HUES6 (cell line): Measurements from ENCODE around the gene MTCL1.

Source experiments
- H3K27ac ChIP-seq: 2 replicates; pipeline ENCODE4 v1.7.0; 2013; ENCODE audit warnings: low read depth, mild to moderate bottlenecking, low read length, inconsistent platforms
- H3K27me3 ChIP-seq: 2 replicates; pipeline ENCODE4 v1.6.1; 2013; ENCODE audit warnings: low read length; ENCODE audit not compliant: control insufficient read depth, insufficient read depth
- H3K36me3 ChIP-seq: 2 replicates; pipeline ENCODE4 v1.6.1; 2013; ENCODE audit warnings: low read length; ENCODE audit not compliant: control insufficient read depth, insufficient read depth
- H3K4me1 ChIP-seq: 2 replicates; pipeline ENCODE4 v1.6.1; 2013; ENCODE audit warnings: low read length; ENCODE audit not compliant: control insufficient read depth, insufficient read depth
- H3K4me3 ChIP-seq: 2 replicates; pipeline ENCODE4 v1.5.1; 2013; ENCODE audit warnings: low read depth, low read length
- H3K9ac ChIP-seq: one replicate; pipeline ENCODE4 v1.6.1; 2013; ENCODE audit warnings: mild to moderate bottlenecking, low read length
- H3K9me3 ChIP-seq: 2 replicates; pipeline ENCODE4 v1.6.1; 2013; ENCODE audit warnings: low read depth, low read length; ENCODE audit not compliant: control insufficient read depth, insufficient read depth

The MTCL1 gene

DNA sequence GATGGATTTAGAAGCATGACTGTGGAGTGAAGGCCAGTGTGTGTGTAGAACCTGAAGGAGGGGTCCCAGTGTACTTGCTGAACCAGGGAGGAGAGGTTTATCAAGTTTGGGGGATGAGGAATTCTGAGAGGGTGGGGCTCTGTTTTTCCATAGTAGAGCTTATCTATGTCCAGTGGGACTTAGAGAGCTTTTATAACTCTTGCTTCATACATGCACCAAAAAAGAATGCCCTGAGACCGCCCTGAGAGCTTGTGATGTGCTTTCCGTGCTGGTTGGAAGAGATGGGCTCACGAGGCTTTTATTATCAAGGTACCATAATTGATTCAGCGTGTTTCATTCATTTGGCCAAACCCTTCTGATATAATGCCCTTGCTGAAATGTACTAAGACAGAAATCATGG, 100.2 kb downstream of the MTCL1 start:
- peaks cover 41% of the 10 kb centered on the region for H3K36me3 ChIP-seq

DNA sequence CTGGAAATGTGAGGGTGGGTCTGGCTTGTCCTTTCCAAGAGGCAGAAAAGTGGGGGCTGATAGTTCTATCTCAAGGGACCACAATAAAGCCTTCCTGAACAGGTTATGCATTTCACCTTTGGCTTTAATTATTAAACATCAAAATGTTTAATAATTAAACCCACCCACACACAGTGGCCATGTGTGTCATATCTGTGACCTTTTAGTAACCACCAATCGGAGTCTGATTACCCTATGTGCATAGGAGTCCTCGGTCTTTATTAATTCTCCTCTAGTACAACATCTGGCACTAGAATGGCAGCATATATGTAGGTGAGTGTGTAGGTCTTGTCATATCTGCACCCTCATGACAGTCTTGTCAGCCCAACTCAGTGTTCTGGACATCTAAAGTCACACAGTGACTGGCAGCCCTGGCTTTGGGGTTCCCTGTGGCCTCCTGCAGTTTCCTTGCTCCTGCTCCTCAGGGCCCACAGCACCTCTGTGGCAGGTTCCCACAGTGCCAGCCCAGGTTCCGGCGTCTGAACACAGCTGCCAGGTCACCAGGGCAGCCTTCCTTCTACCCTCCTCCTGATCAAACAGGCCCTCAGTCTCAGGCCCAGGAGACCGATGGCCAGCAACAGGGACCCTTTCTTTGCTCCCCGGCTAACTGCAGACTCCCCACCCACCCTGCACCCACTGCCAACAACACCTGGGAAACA, 100.9 kb downstream of the MTCL1 start:
- Histone ChIP-seq H3K9ac (no peak overlapping the region), H3K4me1 (peaks cover 13% of the 10 kb centered on the region; the same call in 1 of the 2 replicates), H3K9me3 (no peaks in the 10 kb centered on the region), H3K27ac (no peak overlapping the region), H3K4me3 (no peak overlapping the region), H3K27me3 (no peaks in the 10 kb centered on the region), H3K36me3 (peaks cover 45% of the 10 kb centered on the region)

More for the DNA sequence above, 100.2 kb downstream of the MTCL1 start:
- Histone ChIP-seq H3K4me3 (no peak overlapping the region), H3K9me3 (no peaks in the 10 kb centered on the region), H3K27ac (no peak overlapping the region), H3K27me3 (no peaks in the 10 kb centered on the region), H3K9ac (no peak overlapping the region), H3K4me1 (peaks cover 20% of the 10 kb centered on the region)

DNA sequence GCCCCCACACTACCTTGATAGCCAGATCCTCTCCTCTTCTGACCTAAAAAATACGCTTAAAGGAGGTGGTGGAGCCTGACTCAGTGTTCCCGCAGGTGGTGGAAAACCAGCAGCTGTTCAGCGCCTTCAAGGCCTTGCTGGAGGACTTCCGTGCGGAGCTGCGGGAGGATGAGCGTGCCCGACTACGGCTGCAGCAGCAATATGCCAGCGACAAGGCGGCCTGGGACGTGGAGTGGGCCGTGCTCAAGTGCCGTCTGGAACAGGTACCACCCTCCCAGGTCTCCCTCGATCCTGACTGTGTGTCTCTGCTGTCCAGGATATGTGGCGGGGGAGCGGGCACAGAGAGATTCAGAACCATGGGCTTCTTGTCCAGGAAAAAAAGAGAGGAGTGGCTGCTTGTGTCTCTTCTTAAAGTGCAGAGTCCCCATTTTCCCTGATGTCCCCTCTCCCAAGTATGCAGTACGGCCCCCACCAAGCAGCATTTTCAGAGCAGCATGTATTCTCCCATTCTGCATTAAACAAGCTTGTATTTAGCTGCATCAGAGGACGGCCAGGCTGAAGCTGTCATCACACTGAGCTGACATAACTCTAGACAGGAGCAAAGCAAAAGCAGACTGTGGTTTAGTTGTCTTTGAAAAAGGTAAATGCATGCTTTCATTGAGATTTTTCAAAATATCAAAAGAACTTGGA, 101.6 kb downstream of the MTCL1 start:
- Histone ChIP-seq H3K9me3 (no peaks in the 10 kb centered on the region), H3K4me1 (peaks cover 6% of the 10 kb centered on the region; the same call in 1 of the 2 replicates), H3K27ac (no peak overlapping the region), H3K36me3 (peaks cover 51% of the 10 kb centered on the region), H3K4me3 (no peak overlapping the region), H3K27me3 (no peaks in the 10 kb centered on the region), H3K9ac (no peak overlapping the region)

DNA sequence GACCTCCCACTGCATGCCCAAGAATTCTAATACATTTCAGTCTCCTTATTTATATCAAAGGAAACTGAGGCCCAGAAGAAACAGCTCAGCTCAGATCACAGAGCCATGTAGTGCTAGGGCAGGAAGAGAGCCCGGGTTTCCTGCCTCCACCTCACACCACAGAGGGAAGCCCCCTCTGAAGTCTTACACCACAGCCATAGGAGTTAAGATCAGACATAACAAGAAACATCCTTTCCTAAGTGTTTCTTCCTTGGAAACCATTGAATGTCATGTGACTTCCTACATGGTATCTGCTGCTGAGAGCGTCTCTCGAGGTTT, 102.1 kb downstream of the MTCL1 start:
- H3K27ac ChIP-seq, result no peak overlapping the region
- no peaks in the 10 kb centered on the region for H3K27me3 ChIP-seq
- H3K9ac ChIP-seq, result no peak overlapping the region
- no peak overlapping the region for H3K4me3 ChIP-seq
- H3K36me3 ChIP-seq, result peaks cover 56% of the 10 kb centered on the region
- no peaks in the 10 kb centered on the region for H3K9me3 ChIP-seq
- peaks cover 3% of the 10 kb centered on the region; the same call in 1 of the 2 replicates for H3K4me1 ChIP-seq

DNA sequence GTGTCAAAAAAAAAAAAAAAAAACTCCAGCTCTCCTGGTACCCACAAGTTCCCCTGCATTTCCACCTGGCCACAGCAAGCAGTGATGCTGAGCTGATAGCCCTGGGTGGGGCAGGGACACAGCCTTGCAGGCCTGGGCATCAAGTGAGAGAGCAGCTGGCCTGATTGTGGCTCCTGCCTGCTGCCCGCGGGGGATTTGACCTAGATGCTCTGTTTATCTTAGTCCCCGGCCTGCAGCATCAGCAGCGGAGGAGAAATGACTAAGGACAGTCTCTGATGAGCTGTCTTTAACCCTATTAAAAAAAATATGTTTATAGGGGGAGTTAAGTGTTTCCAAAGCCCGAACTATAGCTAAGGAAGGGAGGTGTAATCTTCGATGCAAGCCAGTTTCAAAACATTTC, 102.6 kb downstream of the MTCL1 start:
- H3K27ac ChIP-seq, result no peak overlapping the region
- H3K4me1 ChIP-seq, result peaks cover 3% of the 10 kb centered on the region; the same call in 1 of the 2 replicates

DNA sequence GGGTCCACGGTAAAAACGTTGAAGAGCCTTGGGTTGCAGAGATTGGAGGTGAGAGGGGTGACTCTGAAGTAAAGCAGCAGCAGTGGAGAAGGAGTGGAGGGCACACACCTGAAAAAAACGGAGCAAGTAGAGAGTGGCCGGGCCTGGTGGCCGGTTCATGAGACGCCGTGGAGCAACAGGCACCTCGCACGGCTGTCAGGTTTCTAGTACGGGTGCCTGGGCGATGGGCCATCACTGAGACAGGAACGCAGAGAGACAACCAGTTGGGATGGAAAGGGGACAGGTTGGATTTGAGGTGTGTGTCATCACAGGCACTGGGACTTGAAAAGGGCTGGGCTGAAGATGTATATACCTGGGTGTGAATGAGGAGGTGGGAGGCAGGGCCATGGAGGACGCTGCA, 104.2 kb downstream of the MTCL1 start:
- no peak overlapping the region for H3K27ac ChIP-seq
- peaks cover 75% of the 10 kb centered on the region for H3K36me3 ChIP-seq
- no peaks in the 10 kb centered on the region for H3K27me3 ChIP-seq
- H3K4me3 ChIP-seq, result no peak overlapping the region
- no peaks in the 10 kb centered on the region for H3K4me1 ChIP-seq
- H3K9ac ChIP-seq, result no peak overlapping the region
- H3K9me3 ChIP-seq, result no peaks in the 10 kb centered on the region

More for the DNA sequence above, 102.6 kb downstream of the MTCL1 start:
- Histone ChIP-seq H3K36me3 (peaks cover 61% of the 10 kb centered on the region), H3K9me3 (no peaks in the 10 kb centered on the region), H3K9ac (no peak overlapping the region), H3K27me3 (no peaks in the 10 kb centered on the region), H3K4me3 (no peak overlapping the region)

DNA sequence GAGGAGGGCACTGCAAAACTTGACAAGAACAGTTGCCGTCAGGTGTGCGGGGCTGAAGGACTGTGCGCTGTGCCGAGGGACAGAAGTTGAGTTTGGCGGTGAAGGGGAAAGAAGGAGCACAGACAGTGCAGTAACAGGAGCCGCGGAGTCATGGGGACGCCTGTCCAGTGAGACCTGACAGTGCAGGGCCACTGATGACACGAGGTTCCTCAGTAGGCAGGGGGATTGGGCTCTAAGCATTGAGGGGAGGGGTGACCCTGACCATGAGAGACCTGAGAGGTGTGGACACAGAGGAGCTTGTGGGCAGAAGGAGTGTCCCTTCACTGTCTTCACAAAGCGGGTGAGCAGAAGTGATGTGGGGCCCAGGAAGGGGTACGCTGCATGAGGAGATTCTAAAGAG, 104.8 kb downstream of the MTCL1 start:
- Histone ChIP-seq H3K4me1 (no peaks in the 10 kb centered on the region), H3K9ac (no peak overlapping the region), H3K9me3 (no peaks in the 10 kb centered on the region), H3K27ac (no peak overlapping the region), H3K36me3 (peaks cover 78% of the 10 kb centered on the region), H3K27me3 (no peaks in the 10 kb centered on the region), H3K4me3 (no peak overlapping the region)

DNA sequence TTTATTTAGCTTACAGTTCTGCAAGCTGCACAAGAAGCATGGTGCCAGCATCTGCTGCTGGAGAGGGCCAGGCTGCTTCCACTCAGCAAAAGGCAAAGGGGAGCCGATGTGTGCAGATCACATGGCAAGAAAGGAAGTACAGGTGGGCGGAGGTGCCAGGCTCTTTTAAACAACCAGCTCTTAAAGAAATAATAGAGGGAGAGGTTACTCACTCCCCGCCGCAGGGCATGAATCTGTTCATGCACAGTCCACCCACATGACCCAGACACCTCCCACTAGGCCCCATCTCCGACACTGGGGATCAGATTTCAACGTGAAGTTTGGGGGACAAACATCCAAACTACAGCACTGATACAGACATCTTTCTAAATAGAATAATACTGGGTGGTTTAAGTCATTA, 105.8 kb downstream of the MTCL1 start:
- no peaks in the 10 kb centered on the region for H3K4me1 ChIP-seq
- H3K27ac ChIP-seq, result no peak overlapping the region
- H3K27me3 ChIP-seq, result no peaks in the 10 kb centered on the region
- H3K9ac ChIP-seq, result no peak overlapping the region
- peaks cover 81% of the 10 kb centered on the region for H3K36me3 ChIP-seq
- no peaks in the 10 kb centered on the region for H3K9me3 ChIP-seq
- H3K4me3 ChIP-seq, result no peak overlapping the region

DNA sequence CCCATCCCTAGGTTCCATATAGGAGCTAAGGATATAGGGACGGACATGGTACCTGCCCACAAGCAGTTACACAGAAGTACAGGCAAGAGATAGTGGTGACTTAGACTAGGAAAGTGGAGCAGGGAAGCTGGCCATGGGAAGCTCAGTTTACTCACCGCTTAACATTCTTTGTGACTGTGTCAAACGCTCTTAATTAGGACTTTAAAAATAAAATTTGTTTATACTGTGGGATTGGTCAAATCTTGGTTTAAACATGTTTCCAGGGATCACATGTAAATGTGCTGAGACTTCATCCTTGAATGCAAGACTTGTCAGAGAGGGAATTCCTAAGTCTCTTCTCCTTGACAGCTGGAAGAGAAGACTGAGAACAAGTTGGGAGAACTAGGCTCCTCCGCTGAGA, 107.3 kb downstream of the MTCL1 start:
- Histone ChIP-seq H3K4me3 (no peak overlapping the region), H3K27me3 (no peaks in the 10 kb centered on the region), H3K9me3 (no peaks in the 10 kb centered on the region), H3K36me3 (peaks cover 74% of the 10 kb centered on the region), H3K4me1 (no peaks in the 10 kb centered on the region), H3K27ac (no peak overlapping the region), H3K9ac (no peak overlapping the region)

DNA sequence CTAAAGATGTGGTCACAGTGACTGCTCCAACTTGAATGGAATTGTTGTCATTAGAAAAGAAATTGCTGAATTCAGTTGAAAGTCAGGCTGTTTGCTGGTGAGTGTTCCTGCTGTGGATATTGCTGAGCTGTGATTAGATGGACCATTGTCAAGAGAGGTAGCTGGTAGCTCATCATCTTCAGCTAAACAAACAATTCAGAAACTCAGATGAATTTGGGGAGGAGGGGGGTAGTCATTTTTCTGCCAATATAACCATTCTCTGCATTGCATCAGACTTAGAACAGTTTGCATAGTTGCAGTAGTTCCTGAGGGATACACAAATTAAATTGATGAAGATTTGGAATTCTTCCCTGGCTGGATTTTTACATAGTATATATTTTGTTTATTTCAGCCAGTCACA, 108.3 kb downstream of the MTCL1 start:
- Histone ChIP-seq H3K9ac (no peak overlapping the region), H3K27me3 (no peaks in the 10 kb centered on the region), H3K9me3 (no peaks in the 10 kb centered on the region), H3K36me3 (peaks cover 75% of the 10 kb centered on the region), H3K4me1 (no peaks in the 10 kb centered on the region), H3K4me3 (no peak overlapping the region), H3K27ac (no peak overlapping the region)

DNA sequence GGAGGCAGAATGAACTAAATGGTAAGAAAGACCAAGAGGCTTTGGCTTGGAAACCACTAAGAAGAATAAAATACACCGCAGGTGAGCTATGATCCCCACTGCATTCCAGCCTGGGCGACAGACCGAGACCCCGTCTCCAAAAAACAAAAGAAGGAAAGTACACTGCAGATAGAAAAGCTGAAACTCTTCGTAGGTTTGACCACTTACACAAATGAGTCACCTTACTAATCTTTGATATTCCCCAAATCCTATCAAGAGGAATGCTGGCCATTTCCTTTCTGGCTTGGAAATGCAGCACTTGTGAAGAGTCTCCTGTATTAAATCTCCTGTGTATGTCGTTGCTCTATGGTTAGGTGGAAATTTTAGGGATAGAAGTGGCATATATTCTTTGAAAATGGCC, 108.8 kb downstream of the MTCL1 start:
- H3K27me3 ChIP-seq, result no peaks in the 10 kb centered on the region
- no peaks in the 10 kb centered on the region for H3K9me3 ChIP-seq
- H3K9ac ChIP-seq, result no peak overlapping the region
- H3K4me3 ChIP-seq, result no peak overlapping the region
- H3K36me3 ChIP-seq, result peaks cover 77% of the 10 kb centered on the region
- H3K27ac ChIP-seq, result no peak overlapping the region
- no peaks in the 10 kb centered on the region for H3K4me1 ChIP-seq
